Caki2 (cell line): ENCODE measurements around the gene AGPS. TPM values are rescaled to one million over a fixed set of nuclear protein-coding genes. Genes with fewer than 3 reads are reported as not detected.
A peak's percentile ranks its signal among the peaks of the same experiment; 100 is the strongest.
"Not testable (repeated sequence)": the region's sequence is repeated elsewhere in the genome, so short reads cannot be mapped to it uniquely, and the experiment has no call there.

Experiments
- DNase-seq: peaks from one replicate; pipeline ENCODE4 v3.0.0-alpha.2; 2015; ENCODE audit warnings: low read depth
- in situ Hi-C: cut with HindIII; loops from 2 replicates; pipeline ENCODE4 v1.10.0; 2016; ENCODE audit warnings: low sequenced_read_pairs, low pct_unique_long_range_greater_than_20kb, mixed read lengths
- total RNA-seq: library from RNA; depleted of rRNA; stranded (reverse); fragments of >200 nt; shearing (Covaris generic); gene quantifications from 2 replicates; pipeline ENCODE4 v1.2.3, GENCODE V29; 2014; ENCODE audit warnings: low replicate concordance

AGPS gene
- total RNA-seq, 1 experiment from 2014 or later, result 26.8 TPM

DNA sequence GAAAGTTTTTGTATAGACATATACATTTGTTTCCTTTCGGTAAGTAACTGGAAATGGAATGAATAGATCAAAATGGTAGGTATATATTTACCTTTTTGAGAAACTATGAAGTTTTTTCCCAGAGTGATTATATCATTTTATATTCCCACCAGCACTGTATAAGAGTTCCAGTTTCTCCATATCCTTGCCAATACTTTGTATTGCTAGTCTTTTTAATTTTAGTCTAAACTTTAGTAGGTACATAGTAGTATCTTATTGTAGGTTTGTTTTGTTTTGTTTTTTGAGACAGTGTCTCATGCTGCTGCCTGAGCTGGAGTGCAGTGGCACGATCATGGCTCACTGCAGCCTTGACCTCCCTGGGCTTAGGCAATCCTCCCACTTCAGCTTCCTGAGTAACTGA lies 56.6 kb downstream of the AGPS start:
- no peak for DNase-seq
- in situ Hi-C loops, result no loop called here

- in situ Hi-C loops, result no loop called here
- no peak for DNase-seq
Observed at GRCh38 chr2:177455187-177455586, 62.6 kb downstream of the AGPS start.

DNA sequence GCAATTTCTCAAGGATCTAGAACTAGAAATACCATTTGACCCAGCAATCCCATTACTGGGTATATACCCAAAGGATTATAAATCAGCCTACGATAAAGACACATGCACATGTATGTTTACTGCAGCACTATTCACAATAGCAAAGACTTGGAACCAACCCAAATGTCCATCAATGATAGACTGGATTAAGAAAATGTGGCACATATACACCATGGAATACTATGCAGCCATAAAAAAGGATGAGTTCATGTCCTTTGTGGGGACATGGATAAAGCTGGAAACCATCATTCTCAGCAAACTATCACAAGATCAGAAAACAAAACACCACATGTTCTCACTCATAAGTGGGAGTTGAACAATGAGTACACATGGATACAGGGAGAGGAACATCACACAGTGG lies 67.2 kb downstream of the AGPS start:
- in situ Hi-C loops, result not testable (repeated sequence)

GRCh38 chr2:177460973-177461585 lies 68.5 kb downstream of the AGPS start:
- in situ Hi-C loops, result no loop called here
- no peak for DNase-seq

More for the DNA sequence above, 67.2 kb downstream of the AGPS start:
- not testable (repeated sequence) for DNase-seq

GRCh38 chr2:177464549-177464948 lies 72.0 kb downstream of the AGPS start:
- in situ Hi-C loops, result no loop called here
- no peak for DNase-seq

- no peak for DNase-seq
- in situ Hi-C loops, result no loop called here
Observed at GRCh38 chr2:177465400-177466138, 73.0 kb downstream of the AGPS start.

GRCh38 chr2:177466337-177467195 lies 74.0 kb downstream of the AGPS start:
- in situ Hi-C loops, result no loop called here
- no peak for DNase-seq

GRCh38 chr2:177467646-177468045 lies 75.1 kb downstream of the AGPS start:
- DNase-seq, result no peak
- in situ Hi-C loops, result no loop called here

DNA sequence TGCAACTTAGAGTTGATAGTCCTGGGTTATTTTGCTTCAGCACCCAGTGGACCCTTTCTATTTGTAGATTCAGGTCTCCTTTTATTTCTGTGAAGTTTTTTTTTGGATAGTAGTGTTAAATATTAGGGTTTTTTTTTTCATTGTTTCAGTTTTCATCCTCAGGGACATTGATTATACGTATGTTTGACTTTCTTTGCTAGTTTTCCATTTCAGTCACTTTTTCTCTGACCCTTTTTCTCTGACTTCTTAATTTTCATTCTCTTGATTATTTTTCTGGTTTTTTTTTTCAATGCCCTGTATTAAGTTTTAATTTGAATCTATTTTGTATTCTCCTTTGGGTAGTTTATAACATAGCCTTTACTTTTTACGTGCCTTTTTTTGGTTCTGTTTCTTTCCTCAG lies 79.4 kb downstream of the AGPS start:
- in situ Hi-C loops, result no loop called here
- DNase-seq, result no peak

- no peak for DNase-seq
- in situ Hi-C loops, result no loop called here
Observed at GRCh38 chr2:177474301-177474700, 81.7 kb downstream of the AGPS start.

- DNase-seq, result peak; percentile 34
- in situ Hi-C loops, result no loop called here
Observed at GRCh38 chr2:177474998-177475397, 82.4 kb downstream of the AGPS start.

GRCh38 chr2:177476897-177477296 lies 84.3 kb downstream of the AGPS start:
- in situ Hi-C loops, result no loop called here
- DNase-seq, result no peak

DNA sequence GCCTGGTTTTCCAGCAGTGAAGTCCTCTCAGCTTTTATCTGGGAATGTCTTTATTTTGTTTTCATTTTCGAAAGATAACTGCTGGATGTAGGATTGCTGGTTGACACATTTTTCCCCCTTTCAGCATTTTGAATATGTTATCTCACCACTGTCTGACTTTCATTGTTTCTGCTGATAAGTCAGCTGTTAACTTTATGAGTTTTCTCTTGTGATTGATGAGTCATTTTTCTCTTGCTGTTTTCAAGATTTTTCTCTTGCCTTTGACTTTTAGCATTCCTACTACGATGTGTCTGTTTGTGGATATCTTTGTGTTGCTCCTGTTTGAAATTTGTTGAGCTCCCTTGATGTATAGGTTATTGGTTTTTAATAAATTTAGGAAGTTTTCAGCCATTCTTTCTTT lies 85.5 kb downstream of the AGPS start:
- no peak for DNase-seq
- in situ Hi-C loops, result no loop called here

DNA sequence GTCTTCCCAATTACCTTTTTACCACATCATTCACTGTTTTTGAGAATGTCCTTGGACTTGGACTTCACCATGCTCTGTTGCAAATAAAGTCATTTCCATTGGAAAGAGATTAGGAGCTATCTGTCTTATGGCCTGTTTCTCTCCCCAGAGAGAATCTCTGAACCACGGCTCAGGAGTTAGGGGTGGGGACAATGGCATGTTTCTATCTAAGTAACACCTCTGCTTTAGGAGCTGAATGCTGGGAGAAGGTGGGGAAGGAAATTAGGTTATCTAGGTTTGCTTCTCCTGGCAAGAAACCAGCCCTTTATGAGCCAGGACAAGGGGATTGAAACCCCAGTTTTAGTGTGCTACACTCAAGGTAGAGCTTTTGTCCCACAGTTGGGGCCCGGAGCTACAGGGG lies 86.3 kb downstream of the AGPS start:
- in situ Hi-C loops, result no loop called here
- DNase-seq, result no peak

DNA sequence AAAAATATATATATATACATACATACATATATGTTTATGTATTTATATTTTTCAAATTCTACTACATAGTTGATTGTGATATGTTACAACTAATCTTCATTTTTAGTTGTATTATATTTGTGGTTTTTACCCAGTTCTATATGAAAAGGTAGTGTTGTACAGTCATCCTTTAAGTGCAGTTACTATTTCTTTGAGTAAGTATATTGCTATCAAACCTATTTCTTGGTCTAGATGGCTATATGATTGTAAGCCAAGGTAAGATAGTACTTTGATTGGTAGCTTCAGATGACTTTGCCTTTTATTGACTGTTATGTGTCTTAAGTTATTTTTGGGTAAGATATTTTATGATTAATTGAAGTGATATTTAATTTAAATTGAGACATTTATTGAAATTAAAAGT lies 89.6 kb downstream of the AGPS start:
- no peak for DNase-seq
- in situ Hi-C loops, result no loop called here

DNA sequence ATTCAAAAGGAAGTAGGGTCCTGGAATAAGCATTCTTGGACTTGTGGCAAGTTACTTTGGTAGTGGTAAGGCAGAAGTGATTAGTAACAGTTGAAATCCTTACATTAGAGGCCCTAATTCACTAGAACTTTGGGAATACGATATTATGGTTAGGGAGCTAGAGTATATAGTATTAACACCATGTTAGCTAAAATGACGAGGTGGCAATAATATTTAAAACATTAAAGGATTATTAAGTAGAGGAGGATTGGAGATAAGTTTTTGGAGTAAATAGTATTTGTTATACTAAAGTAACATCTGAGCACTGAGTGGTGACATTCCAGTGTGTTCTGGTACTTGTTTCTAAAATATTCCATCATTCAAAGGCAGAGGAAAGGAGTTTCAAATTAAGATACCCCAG lies 91.0 kb downstream of the AGPS start:
- no peak for DNase-seq
- in situ Hi-C loops, result no loop called here

DNA sequence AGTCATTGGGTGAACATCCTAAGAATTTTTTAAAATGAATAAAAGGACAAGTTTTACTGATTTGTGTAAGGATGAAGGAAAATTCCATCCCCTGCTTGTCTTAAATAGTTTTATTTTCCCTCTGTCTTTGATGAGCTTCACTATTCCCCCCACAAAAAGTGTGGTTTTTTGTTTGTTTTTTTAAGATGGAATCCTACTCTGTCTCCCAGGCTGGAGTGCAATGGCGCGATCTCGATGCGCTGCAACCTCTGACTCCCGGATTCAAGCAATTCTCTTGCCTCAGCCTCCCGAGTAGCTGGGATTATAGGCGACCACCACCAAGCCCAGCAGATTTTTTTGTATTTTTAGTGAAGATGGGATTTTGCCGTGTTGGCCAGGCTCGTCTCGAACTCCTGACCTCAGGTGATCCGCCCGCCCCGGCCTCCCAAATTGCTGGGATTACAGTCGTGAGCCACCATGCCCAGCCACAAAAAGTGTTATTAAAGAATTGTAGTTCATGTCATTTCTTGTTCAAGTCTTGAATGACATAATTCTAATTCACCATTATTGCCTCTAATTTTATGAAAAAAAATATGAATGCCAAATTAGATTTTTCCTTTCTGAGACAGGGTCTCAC lies 91.7 kb downstream of the AGPS start:
- in situ Hi-C loops, result no loop called here
- DNase-seq, result no peak

GRCh38 chr2:177485657-177486056 lies 93.1 kb downstream of the AGPS start:
- in situ Hi-C loops, DNase-seq: not testable (repeated sequence)
